ENCODE results near the gene JARID2. TPM values are rescaled to one million over a fixed set of nuclear protein-coding genes. Genes with fewer than 3 reads are reported as not detected.

Gene JARID2
- total RNA-seq, 1 experiment from 2014 or later, result 21.0 TPM

GRCh38 chr6:15301179-15302006 is 55.5 kb downstream of the JARID2 start:
- H3K9me3 Mint-ChIP-seq (ENCODE audit: unreplicated experiment), result no peaks in the 10 kb centered on the region
- peaks cover 4% of the 10 kb centered on the region for H3K36me3 Mint-ChIP-seq (ENCODE audit: insufficient read depth, unreplicated experiment)
- H3K4me1 Mint-ChIP-seq (ENCODE audit: insufficient read depth, unreplicated experiment), result peaks cover 32% of the 10 kb centered on the region
- intact Hi-C loops (cut with micrococcal nuclease), result no loop called here
- BruUV-seq (replicated peaks), result no TSS peak
- ChIA-PET CTCF (no interaction called here), POLR2A (no interaction called here)
- TF ChIP-seq CTCF (IDR thresholded peaks at IDR 0.05; ENCODE audit: unreplicated experiment), result no peak
- H3K27me3 Mint-ChIP-seq (ENCODE audit: insufficient read depth, unreplicated experiment), result no peaks in the 10 kb centered on the region
- H3K4me3 Mint-ChIP-seq (ENCODE audit: unreplicated experiment), result no peak overlapping the region
- DNase-seq (ENCODE audit: unreplicated experiment), result no peak
- no peak overlapping the region for H3K27ac Mint-ChIP-seq (ENCODE audit: low read depth, unreplicated experiment)

- Mint-ChIP-seq H3K9me3 (ENCODE audit: unreplicated experiment) (no peaks in the 10 kb centered on the region), H3K4me3 (ENCODE audit: unreplicated experiment) (no peak overlapping the region), H3K4me1 (ENCODE audit: insufficient read depth, unreplicated experiment) (peaks cover 31% of the 10 kb centered on the region), H3K27me3 (ENCODE audit: insufficient read depth, unreplicated experiment) (no peaks in the 10 kb centered on the region), H3K27ac (ENCODE audit: low read depth, unreplicated experiment) (no peak overlapping the region), H3K36me3 (ENCODE audit: insufficient read depth, unreplicated experiment) (peaks cover 4% of the 10 kb centered on the region)
- no peak for TF ChIP-seq CTCF (IDR thresholded peaks at IDR 0.05; ENCODE audit: unreplicated experiment)
- POLR2A ChIA-PET, result no interaction called here
- intact Hi-C loops (cut with micrococcal nuclease), result no loop called here
- CTCF ChIA-PET, result no interaction called here
- no peak for DNase-seq (ENCODE audit: unreplicated experiment)
- no TSS peak for BruUV-seq (replicated peaks)
Measured at GRCh38 chr6:15303162-15303919, 57.5 kb downstream of the JARID2 start.

GRCh38 chr6:15303920-15304291 is 58.0 kb downstream of the JARID2 start:
- BruUV-seq (replicated peaks), result no TSS peak
- no peak for DNase-seq (ENCODE audit: unreplicated experiment)
- H3K4me3 Mint-ChIP-seq (ENCODE audit: unreplicated experiment), result no peak overlapping the region
- H3K9me3 Mint-ChIP-seq (ENCODE audit: unreplicated experiment), result no peaks in the 10 kb centered on the region
- H3K36me3 Mint-ChIP-seq (ENCODE audit: insufficient read depth, unreplicated experiment), result peaks cover 4% of the 10 kb centered on the region
- H3K4me1 Mint-ChIP-seq (ENCODE audit: insufficient read depth, unreplicated experiment), result peaks cover 36% of the 10 kb centered on the region
- no peak for TF ChIP-seq CTCF (IDR thresholded peaks at IDR 0.05; ENCODE audit: unreplicated experiment)
- ChIA-PET CTCF (interaction anchor here (0.6 kb wide), 2 partner anchors 327 to 1207 kb away, joined by 3 read pairs; no protein-coding TSS in a partner anchor), POLR2A (no interaction called here)
- H3K27ac Mint-ChIP-seq (ENCODE audit: low read depth, unreplicated experiment), result no peak overlapping the region
- intact Hi-C loops (cut with micrococcal nuclease), result no loop called here
- H3K27me3 Mint-ChIP-seq (ENCODE audit: insufficient read depth, unreplicated experiment), result no peaks in the 10 kb centered on the region

GRCh38 chr6:15304337-15305042 is 58.6 kb downstream of the JARID2 start:
- Mint-ChIP-seq H3K36me3 (ENCODE audit: insufficient read depth, unreplicated experiment) (peaks cover 4% of the 10 kb centered on the region), H3K27me3 (ENCODE audit: insufficient read depth, unreplicated experiment) (no peaks in the 10 kb centered on the region), H3K4me3 (ENCODE audit: unreplicated experiment) (no peak overlapping the region), H3K9me3 (ENCODE audit: unreplicated experiment) (no peaks in the 10 kb centered on the region), H3K4me1 (ENCODE audit: insufficient read depth, unreplicated experiment) (peaks cover 36% of the 10 kb centered on the region), H3K27ac (ENCODE audit: low read depth, unreplicated experiment) (no peak overlapping the region)
- POLR2A ChIA-PET, result interaction anchor here (0.6 kb wide), 1 partner anchor 20 kb away, joined by 3 read pairs; no protein-coding TSS in a partner anchor
- BruUV-seq (replicated peaks), result no TSS peak
- CTCF ChIA-PET, result interaction anchor here (0.6 kb wide), 2 partner anchors 327 to 1208 kb away, joined by 3 read pairs; no protein-coding TSS in a partner anchor
- TF ChIP-seq CTCF (IDR thresholded peaks at IDR 0.05; ENCODE audit: unreplicated experiment), result no peak
- DNase-seq (ENCODE audit: unreplicated experiment), result no peak
- intact Hi-C loops (cut with micrococcal nuclease), result no loop called here
